HCT116 (cell line): ENCODE data around the gene PYY.

Experiments used
- ATF3 ChIP-seq: IDR thresholded peaks from 2 replicates; pipeline ENCODE4 v1.6.1; 2012
- CTCF ChIP-seq, 3 experiments: fragments of 200-600 bp in 1 of 3; sonication (generic) in 1 of 3; IDR thresholded peaks in 2 of 3; conservative IDR thresholded peaks in 1 of 3; 2 replicates each; pipeline ENCODE4 v1.5.1; 2012 to 2017; ENCODE audit warnings: low read depth in 2 of 3, low read length in 2 of 3, antibody characterized with exemption in 1 of 3, borderline replicate concordance in 1 of 3, control low read depth in 1 of 3, mild to moderate bottlenecking in 1 of 3, mixed read lengths in 1 of 3, mixed run types in 1 of 3, moderate library complexity in 1 of 3; ENCODE audit not compliant: insufficient read depth in 1 of 3

- TF ChIP-seq CTCF (IDR thresholded peaks at IDR 0.05 in 2 of 3, conservative IDR thresholded peaks at IDR 0.05 in 1 of 3; ENCODE audit: borderline replicate concordance in 1 of 3, insufficient read depth in 1 of 3, low read depth in 2 of 3, low read length in 2 of 3) = no peak
- no peak for TF ChIP-seq ATF3
These were observed 18.4 kb downstream of the PYY start for GRCh38 chr17:43935204-43935925.
